ENCODE data around the gene CRELD2.

GRCh38 chr22:49894322-49895054 lies 23.9 kb upstream of the CRELD2 start:
- TF ChIP-seq CTCF (IDR thresholded peaks at IDR 0.05) (no peak), POLR2A (IDR thresholded peaks at IDR 0.05) (no peak)
